Fibroblast of peridontal ligament (primary cell): ENCODE data around the gene SPATA20.

Experiments used
- DNase-seq: peaks from one replicate; pipeline ENCODE4 v3.0.0-alpha.2; 2010; ENCODE audit errors: extremely low read depth

SPATA20 gene

GRCh38 chr17:50539762-50540559 is 7.0 kb upstream of the SPATA20 start:
- no peak for DNase-seq

- no peak for DNase-seq
Measured at GRCh38 chr17:50540560-50541401, 6.2 kb upstream of the SPATA20 start.

- DNase-seq, result no peak
Measured at GRCh38 chr17:50541402-50541715, 5.6 kb upstream of the SPATA20 start.

- DNase-seq, result peak; percentile 55
Measured at GRCh38 chr17:50541716-50542688, 5.0 kb upstream of the SPATA20 start.

- DNase-seq, result no peak
Measured at GRCh38 chr17:50542795-50543774, 3.9 kb upstream of the SPATA20 start.

GRCh38 chr17:50544516-50544915 is 2.5 kb upstream of the SPATA20 start:
- no peak for DNase-seq

- no peak for DNase-seq
Measured at GRCh38 chr17:50545311-50545710, 1.7 kb upstream of the SPATA20 start.

- DNase-seq, result no peak
Measured at GRCh38 chr17:50546701-50547034, 306 bp upstream of the SPATA20 start.

- no peak for DNase-seq
Measured at GRCh38 chr17:50547736-50548083, 736 bp downstream of the SPATA20 start.

GRCh38 chr17:50548831-50549230 is 1.9 kb downstream of the SPATA20 start:
- no peak for DNase-seq

GRCh38 chr17:50549256-50549941 is 2.4 kb downstream of the SPATA20 start:
- DNase-seq, result no peak

GRCh38 chr17:50549969-50550368 is 3.0 kb downstream of the SPATA20 start:
- no peak for DNase-seq

GRCh38 chr17:50550661-50551432 is 3.9 kb downstream of the SPATA20 start:
- DNase-seq, result peak; percentile 85

GRCh38 chr17:50551433-50551815 is 4.5 kb downstream of the SPATA20 start:
- DNase-seq, result no peak

- DNase-seq, result no peak
Measured at GRCh38 chr17:50551884-50552283, 4.9 kb downstream of the SPATA20 start.

- no peak for DNase-seq
Measured at GRCh38 chr17:50554201-50554600, 7.2 kb downstream of the SPATA20 start.

- no peak for DNase-seq
Measured at GRCh38 chr17:50556803-50557202, 9.8 kb downstream of the SPATA20 start.

- DNase-seq, result no peak
Measured at GRCh38 chr17:50557630-50558029, 10.7 kb downstream of the SPATA20 start.

- DNase-seq, result no peak
Measured at GRCh38 chr17:50558091-50558490, 11.1 kb downstream of the SPATA20 start.

GRCh38 chr17:50558581-50558940 is 11.6 kb downstream of the SPATA20 start:
- DNase-seq, result no peak
